HG03354 (cell line): ENCODE measurements around the gene PDE1C.
"Not testable (repeated sequence)": the region's sequence is repeated elsewhere in the genome, so short reads cannot be mapped to it uniquely, and the experiment has no call there.

Source experiments
- ATAC-seq: cut with Tn5 transposase; IDR thresholded peaks from one replicate; pipeline ENCODE4 v1.9.1; 2021; ENCODE audit warnings: mild to moderate bottlenecking; ENCODE audit not compliant: unreplicated experiment, poor library complexity, severe bottlenecking

PDE1C gene

DNA sequence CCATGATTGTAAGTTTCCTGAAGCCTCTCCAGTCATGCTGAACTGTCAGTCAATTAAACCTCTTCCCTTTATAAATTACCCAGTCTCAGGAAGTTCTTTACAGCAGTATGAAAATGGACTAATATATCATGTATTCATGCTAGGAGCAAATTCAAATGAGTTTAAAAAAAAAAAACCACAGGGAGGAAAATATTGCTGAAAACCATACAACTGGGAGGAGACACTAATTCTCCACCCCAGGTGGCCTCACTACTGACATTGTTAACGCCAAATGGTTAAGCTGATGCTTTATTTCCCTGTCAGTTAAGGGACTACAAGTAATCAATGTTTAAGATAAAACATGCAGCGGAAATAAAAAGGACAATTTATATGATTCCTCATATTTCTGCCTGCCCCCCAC lies 55.1 kb downstream of the PDE1C start:
- ATAC-seq: no peak

GRCh38 chr7:32013471-32013870 lies 56.7 kb downstream of the PDE1C start:
- ATAC-seq: not testable (repeated sequence)

GRCh38 chr7:32005577-32005976 lies 64.6 kb downstream of the PDE1C start:
- ATAC-seq: no peak

- ATAC-seq: no peak
These were observed 68.3 kb downstream of the PDE1C start for GRCh38 chr7:32001948-32002347.

GRCh38 chr7:31997423-31997822 lies 72.8 kb downstream of the PDE1C start:
- ATAC-seq: no peak

DNA sequence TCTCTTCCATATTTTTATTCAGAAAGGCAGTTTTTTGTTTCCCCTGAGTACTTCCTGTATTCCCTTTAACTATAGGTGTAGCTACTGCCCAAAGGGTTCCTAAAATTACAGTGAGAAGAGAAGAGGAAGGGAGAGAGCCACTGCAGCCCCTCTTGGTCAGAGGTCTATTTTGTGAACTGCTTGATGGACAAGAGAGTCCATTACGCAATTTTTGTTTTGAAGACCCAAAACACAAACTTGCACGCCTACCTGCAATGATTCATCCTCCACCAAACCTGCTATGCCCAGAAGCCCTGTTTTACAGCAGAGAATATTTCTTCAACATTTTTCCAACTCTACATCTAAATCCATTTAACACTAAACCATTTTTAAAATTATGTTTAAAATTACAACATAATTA lies 75.1 kb downstream of the PDE1C start:
- no peak for ATAC-seq

GRCh38 chr7:31991846-31992245 lies 78.4 kb downstream of the PDE1C start:
- no peak for ATAC-seq

DNA sequence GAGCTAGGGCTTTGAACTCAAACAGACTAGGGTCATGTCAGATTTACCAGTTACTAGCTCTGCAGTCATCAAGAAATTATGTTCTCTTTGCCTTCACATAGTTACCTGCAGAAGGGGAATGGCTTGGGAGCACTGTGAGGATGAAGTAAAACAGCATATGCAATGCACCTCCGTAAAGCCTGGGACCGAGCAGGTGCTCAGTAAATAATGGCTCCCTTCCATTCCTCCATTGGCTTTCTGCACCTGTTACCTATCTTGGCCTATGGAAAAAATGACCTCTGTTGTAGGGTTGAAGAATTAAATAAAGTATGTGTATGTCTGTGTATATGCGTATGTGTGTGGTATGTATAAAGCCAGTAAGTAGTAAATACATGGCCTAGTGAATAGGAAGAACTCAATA lies 78.8 kb downstream of the PDE1C start:
- ATAC-seq: no peak

DNA sequence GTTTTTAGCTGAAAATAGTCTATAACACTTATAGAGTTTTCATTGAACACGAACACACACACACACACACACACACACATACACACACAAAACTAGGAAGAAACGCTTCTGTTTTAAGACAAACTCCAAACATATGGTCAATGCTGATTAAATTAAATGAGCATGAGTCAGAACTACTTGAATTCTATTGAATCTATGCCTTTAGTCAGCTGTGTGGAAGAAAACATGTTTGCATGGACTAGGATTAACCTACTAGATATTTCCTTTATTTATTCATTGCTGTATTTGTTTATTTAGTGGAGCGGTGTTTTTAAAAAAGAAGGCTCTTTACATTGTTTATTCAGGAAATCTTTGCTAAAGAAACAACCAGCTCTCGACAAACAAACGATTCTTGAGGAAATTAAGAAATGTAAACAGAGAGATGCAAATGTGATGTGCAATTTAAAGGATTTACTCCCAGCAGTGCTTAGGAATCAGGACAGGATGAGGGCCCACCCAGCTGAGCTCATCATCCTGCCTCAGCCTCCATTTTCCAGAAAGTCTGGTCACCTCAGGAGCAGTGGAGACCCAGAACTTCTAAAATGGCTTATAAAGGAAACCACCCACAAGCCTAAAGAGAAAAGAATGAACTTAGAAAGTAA lies 83.2 kb downstream of the PDE1C start:
- no peak for ATAC-seq

DNA sequence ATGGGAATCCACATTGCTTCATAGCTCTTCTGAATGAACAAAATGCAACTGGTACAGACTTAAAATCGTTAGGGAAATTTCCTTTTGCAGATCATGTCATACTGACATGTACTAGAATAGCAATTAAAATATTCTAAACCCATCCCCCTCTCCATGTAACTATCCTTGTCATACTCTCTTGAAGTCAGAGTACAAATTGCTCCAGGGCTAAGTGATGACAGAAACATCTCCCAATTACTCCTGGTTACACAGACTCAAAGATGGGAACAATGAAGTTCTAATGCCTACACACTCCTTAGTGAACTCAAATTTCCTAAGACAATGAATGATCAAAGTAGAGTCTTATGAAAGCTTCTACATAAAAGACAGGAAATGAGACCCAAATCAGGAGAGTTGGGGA lies 87.2 kb downstream of the PDE1C start:
- ATAC-seq: no peak

- no peak for ATAC-seq
These were observed 88.3 kb downstream of the PDE1C start for GRCh38 chr7:31981874-31982390.

DNA sequence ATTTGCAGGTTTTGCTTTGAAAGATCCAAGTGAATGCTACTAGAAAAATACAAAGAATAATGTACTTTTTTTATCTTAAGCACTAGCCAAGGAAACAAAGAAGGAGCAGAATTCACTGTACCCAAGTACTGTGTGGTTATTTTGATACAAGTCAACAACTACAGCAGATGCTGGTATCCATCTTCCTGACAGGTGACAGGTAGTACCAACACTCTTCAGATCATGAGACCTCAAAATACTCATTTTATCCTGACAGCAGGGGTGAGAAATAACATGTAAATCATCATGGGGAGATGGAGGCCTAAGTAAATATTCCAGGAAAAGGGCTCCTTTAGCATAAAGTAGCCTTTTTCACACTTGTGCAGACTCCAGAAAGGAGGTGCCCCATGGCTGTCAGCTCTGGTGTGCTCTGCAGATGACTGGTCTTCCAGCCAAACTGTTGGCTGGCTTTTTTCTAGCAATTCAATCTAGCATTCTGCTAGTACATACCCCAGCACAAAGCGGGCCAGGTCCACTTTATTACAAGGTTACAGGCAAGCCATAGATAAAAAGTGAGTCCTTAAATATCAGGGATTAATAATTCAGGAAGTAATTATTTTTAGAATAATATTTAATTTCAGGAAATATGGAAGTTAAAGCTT lies 90.4 kb downstream of the PDE1C start:
- ATAC-seq: no peak

DNA sequence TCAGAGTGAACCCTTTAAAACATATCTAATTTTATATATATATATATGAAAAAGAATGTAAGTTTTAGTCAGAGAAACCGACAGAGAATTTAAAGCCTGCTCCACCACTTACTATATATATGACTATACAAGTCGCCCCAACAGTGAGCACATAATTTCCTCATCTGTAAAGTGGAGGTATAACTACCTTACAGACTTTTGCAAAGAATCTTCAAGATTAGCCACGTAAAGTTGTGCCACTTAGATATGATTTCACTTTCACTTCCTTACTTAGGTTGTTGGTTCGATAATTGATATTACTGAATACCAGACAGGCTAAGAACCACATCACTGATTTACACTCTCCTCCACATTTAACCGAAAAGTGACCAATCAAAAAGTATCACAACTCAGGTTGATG lies 94.7 kb downstream of the PDE1C start:
- ATAC-seq: no peak

- ATAC-seq: no peak
These were observed 95.9 kb downstream of the PDE1C start for GRCh38 chr7:31974351-31974750.

DNA sequence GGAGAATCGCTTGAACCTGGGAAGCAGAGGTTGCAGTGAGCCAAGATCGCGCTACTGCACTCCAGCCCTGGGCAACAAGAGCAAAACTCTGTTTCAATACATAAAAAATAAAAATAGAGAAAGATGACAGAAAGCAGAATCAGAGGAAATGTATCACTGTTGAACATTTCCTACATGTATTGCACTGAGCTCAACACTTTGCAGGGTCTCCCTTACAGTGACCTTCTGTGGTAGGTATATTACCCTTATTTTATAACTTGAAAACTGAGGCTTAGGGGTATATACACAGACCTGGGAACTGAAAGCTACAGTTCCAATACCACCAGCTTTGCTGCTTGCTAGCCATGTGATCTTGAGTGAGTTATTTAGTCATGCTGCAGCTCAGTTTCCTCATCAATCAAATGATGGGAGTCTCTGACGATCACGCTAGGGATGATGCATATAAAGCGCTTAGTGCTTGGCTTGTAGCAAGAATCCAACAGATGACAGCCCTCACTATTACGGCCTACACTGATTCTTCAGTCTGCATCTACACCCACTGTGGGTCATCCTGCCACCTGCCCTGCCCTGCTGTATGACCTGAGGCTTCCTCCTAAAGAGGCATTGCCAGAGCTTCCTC lies 99.0 kb downstream of the PDE1C start:
- ATAC-seq: no peak

GRCh38 chr7:31970501-31970900 lies 99.7 kb downstream of the PDE1C start:
- no peak for ATAC-seq

DNA sequence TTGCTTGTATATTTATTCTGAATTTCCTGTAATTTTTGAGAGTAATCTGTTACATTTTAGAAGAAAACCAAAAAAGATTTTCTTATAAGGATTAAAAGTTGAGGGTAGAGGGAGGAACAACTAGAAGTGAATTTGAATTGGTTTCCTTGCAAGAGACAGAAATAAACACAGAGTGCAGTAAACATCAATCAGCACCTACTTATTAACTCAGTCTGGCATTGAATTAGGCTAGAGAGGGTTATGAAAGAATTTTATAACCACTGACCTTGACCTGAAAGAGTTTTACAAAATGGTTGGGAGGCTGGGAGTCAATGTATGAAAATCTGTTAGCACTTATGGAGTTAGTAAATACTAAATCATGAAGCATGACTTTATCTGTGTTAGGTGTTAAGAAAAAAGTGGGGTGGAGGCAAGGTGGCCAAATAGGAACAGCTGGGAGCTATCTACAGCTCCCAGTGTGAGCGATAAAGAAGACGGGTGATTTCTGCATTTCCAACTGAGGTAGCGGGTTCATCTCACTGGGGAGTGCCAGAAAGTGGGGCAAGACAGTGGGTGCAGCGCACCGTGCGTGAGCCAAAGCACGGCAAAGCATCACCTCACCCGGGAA lies 106.5 kb downstream of the PDE1C start:
- ATAC-seq: no peak

DNA sequence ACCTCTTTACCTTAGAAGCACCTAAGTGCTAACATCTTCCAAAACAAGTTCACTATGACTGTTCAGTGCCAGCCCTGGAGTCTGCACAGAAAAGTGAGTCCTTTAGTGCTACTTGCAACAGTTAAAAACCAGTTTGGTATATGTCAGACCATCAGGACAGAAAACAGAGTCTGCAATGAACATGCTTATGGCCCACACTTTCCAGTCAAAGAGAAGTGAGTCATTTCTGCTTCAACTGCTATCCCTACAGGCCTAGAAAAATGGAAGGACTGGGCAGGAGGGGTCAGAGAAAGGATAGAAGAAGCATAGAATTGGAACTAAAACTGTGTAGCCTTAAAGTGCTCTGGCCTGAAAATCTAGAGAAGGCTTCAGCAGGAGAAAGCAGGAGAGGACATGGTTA lies 108.0 kb downstream of the PDE1C start:
- no peak for ATAC-seq

DNA sequence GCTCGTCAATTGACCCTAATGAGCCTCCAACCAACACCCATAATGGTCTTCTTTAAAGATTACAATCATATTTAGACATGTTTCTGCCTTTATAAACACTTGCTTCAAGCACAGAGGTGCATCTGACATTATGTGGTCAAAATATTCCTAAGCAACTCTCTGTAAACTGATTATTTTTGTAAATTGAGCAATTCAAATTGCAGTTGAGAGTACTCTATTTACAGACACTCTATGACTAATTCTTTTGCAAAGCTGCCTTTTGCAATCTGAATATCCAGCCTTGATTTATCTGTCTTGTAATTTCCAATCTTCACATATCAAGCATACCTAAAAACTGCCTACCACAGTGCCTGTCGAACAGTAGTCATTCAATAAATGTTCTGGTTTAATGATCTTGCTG lies 112.0 kb downstream of the PDE1C start:
- no peak for ATAC-seq

- ATAC-seq: no peak
These were observed 112.5 kb downstream of the PDE1C start for GRCh38 chr7:31957756-31958155.
